Astrocyte of the cerebellum (primary cell): Measurements from ENCODE around the gene HSFX4.
"Not testable (repeated sequence)": the region's sequence is repeated elsewhere in the genome, so short reads cannot be mapped to it uniquely, and the experiment has no call there.

Experiments
- DNase-seq: peaks from one replicate; pipeline ENCODE4 v3.0.0-alpha.2; 2011; ENCODE audit warnings: low read depth
- H3K4me3 ChIP-seq: 2 replicates; pipeline ENCODE4 v1.5.1; 2011; ENCODE audit warnings: mild to moderate bottlenecking, low read depth, low read length, moderate library complexity
- CTCF ChIP-seq: IDR thresholded peaks from 2 replicates; pipeline ENCODE4 v1.5.1; 2012; ENCODE audit warnings: low read length, low read depth, moderate library complexity, mild to moderate bottlenecking; ENCODE audit errors: missing control alignments
- in situ Hi-C: cut with HindIII; loops from 2 replicates; pipeline ENCODE4 v1.10.0; 2017; ENCODE audit warnings: low sequenced_read_pairs

Gene HSFX4

GRCh38 chrX:149937871-149938426 lies 8.6 kb downstream of the HSFX4 start:
- peak overlapping the region; percentile 79 for H3K4me3 ChIP-seq
- no peak for DNase-seq
- in situ Hi-C loops: no loop called here
- no peak for TF ChIP-seq CTCF

DNA sequence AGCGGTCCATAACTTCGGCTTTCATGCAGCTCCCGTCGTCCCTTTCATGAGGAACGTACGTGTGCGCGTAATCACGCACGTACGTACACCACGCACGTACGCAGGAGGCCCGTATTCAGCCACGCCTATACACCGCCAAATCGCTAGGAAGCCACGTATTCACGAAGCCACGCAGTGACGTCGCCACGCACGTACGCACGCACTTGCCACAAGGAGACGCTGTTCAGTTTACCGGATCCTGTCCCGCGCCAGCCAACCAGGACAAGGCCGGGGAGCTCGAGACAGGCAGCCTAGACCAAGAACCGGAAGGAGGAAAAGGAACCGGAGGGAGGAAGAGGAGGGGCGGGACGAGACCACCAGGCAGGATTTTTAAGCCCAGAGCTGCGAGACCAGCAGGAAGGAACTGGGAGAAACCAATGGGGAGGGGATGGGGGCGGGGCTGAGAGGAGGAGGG lies 9.1 kb downstream of the HSFX4 start, which contains the start of gene EOLA2:
TSS of gene EOLA2 (minus strand) at position 65 of the 454 bp plus-strand sequence. CDS start 4,617 bp downstream, outside the sequence.
- in situ Hi-C loops: no loop called here
- peak within 1 kb of the TSS; percentile 79 for H3K4me3 ChIP-seq
- DNase-seq: peak; percentile 95
- TF ChIP-seq CTCF: peak; percentile 64

DNA sequence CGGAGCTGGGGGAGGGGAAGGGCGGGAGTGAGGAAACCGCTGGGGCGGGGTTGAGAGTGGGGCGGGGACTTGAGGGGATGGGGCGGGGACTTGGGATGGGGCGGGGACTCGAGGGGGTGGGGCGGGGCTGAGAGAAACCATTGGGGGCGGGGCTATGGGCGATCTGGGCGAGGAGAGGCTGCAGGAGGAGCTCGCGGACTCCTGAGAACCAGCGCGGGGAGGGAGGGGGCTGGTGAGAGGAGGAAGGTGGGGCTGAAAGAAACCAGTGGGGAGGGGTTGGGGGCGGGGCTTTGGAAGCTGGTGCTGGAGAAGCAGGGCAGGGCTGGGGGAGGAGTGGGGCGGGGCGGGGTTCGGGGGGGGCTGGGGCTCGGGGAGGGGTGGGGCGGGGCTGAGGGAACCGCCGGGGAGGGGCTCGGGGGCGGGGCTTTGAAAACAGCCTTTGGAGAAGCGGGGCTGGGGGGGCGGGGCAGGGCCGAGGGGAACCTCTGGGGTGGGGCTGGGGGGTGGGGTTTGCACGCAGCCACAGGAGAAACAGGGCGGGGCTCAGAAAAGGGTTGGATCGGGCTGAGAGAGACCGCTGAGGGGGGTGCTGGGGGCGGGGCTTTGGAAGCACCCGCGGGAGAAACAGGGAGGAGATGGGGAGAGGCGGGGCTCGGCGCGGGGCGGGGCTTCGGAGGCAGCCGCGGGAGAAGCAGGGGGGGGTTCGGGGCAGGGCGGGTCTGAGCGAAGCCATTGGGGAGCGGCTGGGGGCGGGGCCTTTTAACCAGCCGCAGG lies 9.7 kb downstream of the HSFX4 start:
- TF ChIP-seq CTCF: no peak
- in situ Hi-C loops: no loop called here
- peak overlapping the region; percentile 79 for H3K4me3 ChIP-seq
- DNase-seq: peak; percentile 79

DNA sequence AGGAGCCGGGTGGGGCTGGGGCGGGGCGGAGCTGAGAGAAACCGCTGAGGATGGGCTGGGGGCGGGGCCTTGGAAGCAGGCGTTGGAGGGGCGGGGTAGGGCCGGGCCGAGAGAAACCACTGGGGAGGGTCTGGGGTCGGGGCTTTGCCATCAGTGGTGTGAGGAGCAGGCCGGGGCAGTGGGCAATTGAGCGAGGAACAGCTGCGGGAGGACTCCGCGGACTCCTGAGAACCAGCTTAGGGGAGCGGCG lies 10.2 kb downstream of the HSFX4 start:
- TF ChIP-seq CTCF: no peak
- DNase-seq: no peak
- H3K4me3 ChIP-seq: peak overlapping the region; percentile 49
- in situ Hi-C loops: no loop called here

DNA sequence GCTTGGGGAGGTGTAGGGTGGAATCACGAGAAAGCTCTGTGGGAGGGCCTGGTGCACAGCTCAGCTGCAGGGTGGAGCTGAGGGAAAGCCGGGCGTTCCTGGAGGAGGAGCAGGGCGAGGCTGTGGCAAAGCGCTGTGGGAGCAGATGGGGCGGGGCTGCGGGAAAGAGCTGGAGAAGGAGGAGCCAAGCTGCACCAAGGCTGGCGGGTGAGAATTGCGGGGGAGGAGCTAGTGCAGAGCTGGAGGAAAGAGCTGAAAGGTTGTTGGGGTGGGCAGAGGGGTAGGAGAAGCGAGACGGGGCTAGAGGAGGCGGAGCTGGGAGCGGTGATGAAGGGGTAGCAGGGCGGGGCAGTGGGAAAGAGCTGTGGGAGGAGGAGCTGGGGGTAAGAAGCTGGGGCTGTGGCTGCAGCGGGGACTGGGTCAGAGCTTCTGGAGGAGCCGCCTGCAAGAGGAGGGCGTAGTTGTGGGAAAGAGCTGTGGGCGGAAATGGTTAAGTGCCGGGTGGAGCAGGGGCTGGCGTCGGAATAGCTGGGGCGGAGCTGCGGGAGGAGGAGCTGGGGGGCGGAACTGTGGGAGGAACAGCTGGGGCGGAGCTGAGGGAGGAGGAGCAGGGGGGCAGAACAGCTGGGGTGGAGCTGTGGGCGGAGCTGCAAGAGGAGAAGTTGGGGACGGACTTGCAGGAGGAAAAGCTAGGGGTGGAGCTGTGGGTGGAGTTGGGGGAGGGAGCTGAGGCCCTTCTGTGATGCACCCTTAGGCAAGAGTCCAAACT lies 10.7 kb downstream of the HSFX4 start:
- DNase-seq: peak; percentile 92
- in situ Hi-C loops: no loop called here
- no peak for TF ChIP-seq CTCF
- peak overlapping the region; percentile 49 for H3K4me3 ChIP-seq

GRCh38 chrX:149940674-149941024 lies 11.3 kb downstream of the HSFX4 start:
- H3K4me3 ChIP-seq, DNase-seq, in situ Hi-C loops: not testable (repeated sequence)
- TF ChIP-seq CTCF: peak; percentile 58

- DNase-seq, in situ Hi-C loops, H3K4me3 ChIP-seq: not testable (repeated sequence)
Observed at GRCh38 chrX:149945087-149945670, 15.8 kb downstream of the HSFX4 start.

DNA sequence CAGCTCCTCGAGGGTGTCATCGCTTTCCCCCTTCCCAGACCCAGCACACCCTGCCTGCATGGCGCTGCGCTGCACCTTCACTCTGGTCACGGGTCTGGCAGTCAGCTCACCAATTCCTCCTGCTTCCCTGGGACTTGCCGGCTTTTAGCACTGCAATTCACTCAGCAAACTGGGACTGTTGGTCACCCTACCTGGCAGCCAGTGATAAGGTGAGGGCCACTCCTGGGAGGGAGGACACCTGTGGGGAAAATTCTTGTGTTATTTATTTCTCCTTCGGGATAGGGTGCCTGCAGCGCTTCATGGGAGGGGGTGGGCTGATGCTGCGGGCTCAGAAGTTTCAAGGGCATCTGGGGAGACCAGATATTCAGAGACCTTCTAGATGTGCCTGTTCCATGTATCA lies 16.4 kb downstream of the HSFX4 start:
- DNase-seq, H3K4me3 ChIP-seq, in situ Hi-C loops: not testable (repeated sequence)

DNA sequence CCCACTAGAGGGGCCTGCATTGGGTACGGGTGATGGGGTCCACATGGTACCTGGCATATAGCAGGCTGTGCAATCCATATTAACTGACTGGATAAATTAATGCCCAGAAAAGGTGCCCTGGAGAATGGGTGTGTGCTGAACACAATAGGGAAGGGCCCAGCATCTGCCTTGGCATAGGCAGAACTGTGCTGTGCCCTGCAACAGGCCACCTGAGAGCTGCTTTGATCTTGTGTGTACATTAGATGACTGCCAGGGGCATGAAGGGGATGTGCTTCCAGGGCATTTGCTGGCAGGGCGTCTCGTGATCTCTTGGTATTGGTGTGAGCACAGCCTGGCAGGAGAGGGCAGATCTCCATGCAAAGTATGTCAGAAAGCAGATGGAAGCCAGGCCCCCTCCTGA lies 17.6 kb downstream of the HSFX4 start:
- DNase-seq, H3K4me3 ChIP-seq, in situ Hi-C loops: not testable (repeated sequence)
